Thyroid gland (tissue), 4 donors: ENCODE data around the gene RDX.

Source experiments
- POLR2A ChIP-seq, 2 donors: fragments of 450-650 bp; IDR thresholded peaks; one replicate each; pipeline ENCODE4 v1.6.1; 2017; ENCODE audit warnings: antibody characterized with exemption in 2 of 2, mild to moderate bottlenecking in 2 of 2, moderate library complexity in 1 of 2
- TF ChIP-seq, protein P1 (sequence below), 6 experiments: fragments of 200-600 bp in 3 of 6; fragments of 450-650 bp in 3 of 6; sonication (generic) in 3 of 6; IDR thresholded peaks; one replicate each; pipeline ENCODE4 v1.5.1; 2016 to 2019; ENCODE audit warnings: antibody characterized with exemption in 6 of 6, mild to moderate bottlenecking in 2 of 6, inconsistent platforms in 1 of 6, moderate library complexity in 1 of 6

GRCh38 chr11:110174645-110175310 is 121.6 kb downstream of the RDX start:
- TF ChIP-seq, protein P1, sequence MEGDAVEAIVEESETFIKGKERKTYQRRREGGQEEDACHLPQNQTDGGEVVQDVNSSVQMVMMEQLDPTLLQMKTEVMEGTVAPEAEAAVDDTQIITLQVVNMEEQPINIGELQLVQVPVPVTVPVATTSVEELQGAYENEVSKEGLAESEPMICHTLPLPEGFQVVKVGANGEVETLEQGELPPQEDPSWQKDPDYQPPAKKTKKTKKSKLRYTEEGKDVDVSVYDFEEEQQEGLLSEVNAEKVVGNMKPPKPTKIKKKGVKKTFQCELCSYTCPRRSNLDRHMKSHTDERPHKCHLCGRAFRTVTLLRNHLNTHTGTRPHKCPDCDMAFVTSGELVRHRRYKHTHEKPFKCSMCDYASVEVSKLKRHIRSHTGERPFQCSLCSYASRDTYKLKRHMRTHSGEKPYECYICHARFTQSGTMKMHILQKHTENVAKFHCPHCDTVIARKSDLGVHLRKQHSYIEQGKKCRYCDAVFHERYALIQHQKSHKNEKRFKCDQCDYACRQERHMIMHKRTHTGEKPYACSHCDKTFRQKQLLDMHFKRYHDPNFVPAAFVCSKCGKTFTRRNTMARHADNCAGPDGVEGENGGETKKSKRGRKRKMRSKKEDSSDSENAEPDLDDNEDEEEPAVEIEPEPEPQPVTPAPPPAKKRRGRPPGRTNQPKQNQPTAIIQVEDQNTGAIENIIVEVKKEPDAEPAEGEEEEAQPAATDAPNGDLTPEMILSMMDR (IDR thresholded peaks at IDR 0.05): no peak
- TF ChIP-seq POLR2A (IDR thresholded peaks at IDR 0.05): no peak
